HepG2 (cell line): ENCODE results near the gene CACNA1D. TPM values are rescaled to one million over a fixed set of nuclear protein-coding genes. Genes with fewer than 3 reads are reported as not detected.

Experiments
- BRCA1 ChIP-seq: sonication (generic); formaldehyde crosslinking; IDR thresholded peaks from 2 replicates; pipeline ENCODE4 v1.4.0; 2020; ENCODE audit warnings: missing genetic modification reagents
- CEBPG ChIP-seq: IDR thresholded peaks from 2 replicates; pipeline ENCODE4 v1.6.1; 2016
- HMGA1 ChIP-seq: sonication (generic); formaldehyde crosslinking; conservative IDR thresholded peaks from 2 replicates; pipeline ENCODE4 v1.4.0; 2020; ENCODE audit warnings: missing genetic modification reagents
- HNF4A ChIP-seq: sonication (generic); formaldehyde crosslinking; IDR thresholded peaks from 2 replicates; pipeline ENCODE4 v1.4.0; 2020; ENCODE audit warnings: missing genetic modification reagents
- NR2F2 ChIP-seq: IDR thresholded peaks from 2 replicates; pipeline ENCODE4 v1.6.1; 2012; ENCODE audit warnings: low read depth, inconsistent platforms, borderline replicate concordance
- PHB2 ChIP-seq: fragments of 450-650 bp; IDR thresholded peaks from 2 replicates; pipeline ENCODE4 v1.6.1; 2018; ENCODE audit not compliant: partially characterized antibody
- ZC3H4 ChIP-seq: sonication (generic); formaldehyde crosslinking; IDR thresholded peaks from 2 replicates; pipeline ENCODE4 v1.4.0; 2020; ENCODE audit warnings: missing genetic modification reagents, borderline replicate concordance
- ZKSCAN5 ChIP-seq: sonication (generic); formaldehyde crosslinking; IDR thresholded peaks from 2 replicates; pipeline ENCODE4 v1.5.1; 2020; ENCODE audit warnings: mild to moderate bottlenecking, missing genetic modification reagents
- ZNF234 ChIP-seq: sonication (generic); formaldehyde crosslinking; conservative IDR thresholded peaks from 2 replicates; pipeline ENCODE4 v1.5.1; 2020; ENCODE audit warnings: mild to moderate bottlenecking, missing genetic modification reagents
- ZNF549 ChIP-seq: sonication (generic); formaldehyde crosslinking; IDR thresholded peaks from 2 replicates; pipeline ENCODE4 v1.5.0; 2020; ENCODE audit warnings: missing genetic modification reagents
- ZNF562 ChIP-seq: sonication (generic); formaldehyde crosslinking; IDR thresholded peaks from 2 replicates; pipeline ENCODE4 v1.8.0; 2022; ENCODE audit warnings: missing genetic modification reagents, borderline replicate concordance
- ZNF747 ChIP-seq: sonication (generic); formaldehyde crosslinking; IDR thresholded peaks from 2 replicates; pipeline ENCODE4 v1.8.1; 2023; ENCODE audit warnings: missing genetic modification reagents, mild to moderate bottlenecking, borderline replicate concordance
- ZNF781 ChIP-seq: sonication (generic); formaldehyde crosslinking; IDR thresholded peaks from 2 replicates; pipeline ENCODE4 v1.5.1; 2020; ENCODE audit warnings: borderline replicate concordance, mild to moderate bottlenecking, missing genetic modification reagents; ENCODE audit errors: not compliant biosample characterization
- ZNF891 ChIP-seq: sonication (generic); formaldehyde crosslinking; IDR thresholded peaks from 2 replicates; pipeline ENCODE4 v1.5.0; 2020; ENCODE audit warnings: mild to moderate bottlenecking, missing genetic modification reagents
- polyA plus RNA-seq, 8 experiments: library from polyadenylated mRNA; depleted of rRNA in 3 of 8; stranded (reverse) in 7 of 8; unstranded in 1 of 8; fragments of >200 nt; fragmentation: Illumina TruSeq in 4 of 8; extraction: Trizol in 4 of 8; gene quantifications; 2 replicates each; pipeline versions ENCODE4 v1.2.1 to v1.2.3, GENCODE V29; 2011 to 2016; ENCODE audit warnings: low read depth in 4 of 8, missing spikeins in 1 of 8, mixed read lengths in 1 of 8; ENCODE audit not compliant: insufficient read depth in 1 of 8
- total RNA-seq, 5 experiments: library from RNA; depleted of rRNA; stranded (reverse); fragments of >200 nt; fragmentation: Illumina TruSeq; extraction: Trizol; gene quantifications; 2 replicates each; pipeline ENCODE4 v1.2.3, GENCODE V29; 2016; ENCODE audit warnings: low read depth in 1 of 5
- TF ChIP-seq, protein P1 (sequence below): IDR thresholded peaks from 2 replicates; pipeline ENCODE4 v1.6.1; 2016; ENCODE audit warnings: missing compliant biosample characterization, missing genetic modification reagents, borderline replicate concordance
- TF ChIP-seq, protein P2 (sequence below), 2 experiments: fragments of 450-650 bp in 1 of 2; sonication (generic) in 1 of 2; formaldehyde crosslinking in 1 of 2; IDR thresholded peaks; 2 replicates each; pipeline versions ENCODE4 v1.6.1 to v1.8.0; 2016 to 2022; ENCODE audit warnings: antibody characterized with exemption in 1 of 2, mild to moderate bottlenecking in 1 of 2, missing genetic modification reagents in 1 of 2
- TF ChIP-seq, protein P3 (sequence below): sonication (generic); formaldehyde crosslinking; IDR thresholded peaks from 2 replicates; pipeline ENCODE4 v1.4.0; 2020; ENCODE audit warnings: mild to moderate bottlenecking, missing genetic modification reagents, borderline replicate concordance

Gene CACNA1D
- total and polyA plus RNA-seq, 2 of the 13 experiments (the other 11 are each of a cell fraction or from before 2014, with no cell fraction given): 0.26 to 0.38 TPM

DNA sequence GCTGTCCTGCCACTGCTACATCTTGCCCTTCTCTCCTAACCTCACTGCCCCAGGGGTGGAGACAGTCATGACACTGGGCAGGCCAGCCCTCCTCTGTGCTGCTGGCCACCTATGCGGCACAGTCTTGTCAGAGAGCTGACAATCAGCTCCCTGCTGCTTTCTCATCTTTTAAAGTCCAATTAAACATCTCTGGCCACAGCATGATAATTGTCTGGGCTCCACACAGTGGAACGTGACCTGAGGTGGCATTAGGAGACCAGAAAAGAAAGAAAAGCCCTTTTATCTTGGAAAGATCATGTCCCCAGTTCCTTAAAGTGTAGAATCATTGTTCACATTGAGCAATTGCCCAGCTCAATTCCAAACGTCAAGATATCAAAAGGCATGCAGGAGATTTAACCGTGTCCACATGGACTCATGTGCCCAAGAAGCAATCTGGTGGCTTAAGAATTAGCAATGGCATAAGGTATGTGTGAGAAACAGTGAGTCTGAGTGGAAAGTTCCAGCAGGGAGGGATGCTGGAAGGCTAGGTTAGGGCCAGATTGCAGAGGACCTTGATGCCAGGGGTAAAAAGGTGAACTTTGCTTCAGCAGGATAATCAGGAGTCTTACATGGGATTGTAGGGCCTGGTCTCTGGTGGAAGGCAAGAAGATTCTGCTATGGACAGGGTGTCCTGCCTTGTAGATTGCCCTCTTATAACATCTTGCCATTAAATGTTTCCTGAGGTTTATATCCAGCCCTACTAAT is 15.3 kb upstream of the CACNA1D start (continued):
- TF ChIP-seq ZNF781 (CRISPR knock-in tag) (no peak), ZNF891 (CRISPR knock-in tag) (peak; percentile 37; the same call in 1 of the 2 replicates), HMGA1 (no peak), ZC3H4 (CRISPR knock-in tag) (no peak), ZKSCAN5 (CRISPR knock-in tag) (no peak), BRCA1 (CRISPR knock-in tag) (no peak), NR2F2 (no peak), CEBPG (CRISPR knock-in tag) (0 out of 2 replicates have a peak, but pooled peaks have one; percentile 22), PHB2 (no peak), ZNF234 (CRISPR knock-in tag) (no peak), ZNF549 (no peak), HNF4A (CRISPR knock-in tag) (peak; percentile 66), ZNF562 (CRISPR knock-in tag) (no peak), ZNF747 (CRISPR knock-in tag) (no peak)
- TF ChIP-seq, protein P1, sequence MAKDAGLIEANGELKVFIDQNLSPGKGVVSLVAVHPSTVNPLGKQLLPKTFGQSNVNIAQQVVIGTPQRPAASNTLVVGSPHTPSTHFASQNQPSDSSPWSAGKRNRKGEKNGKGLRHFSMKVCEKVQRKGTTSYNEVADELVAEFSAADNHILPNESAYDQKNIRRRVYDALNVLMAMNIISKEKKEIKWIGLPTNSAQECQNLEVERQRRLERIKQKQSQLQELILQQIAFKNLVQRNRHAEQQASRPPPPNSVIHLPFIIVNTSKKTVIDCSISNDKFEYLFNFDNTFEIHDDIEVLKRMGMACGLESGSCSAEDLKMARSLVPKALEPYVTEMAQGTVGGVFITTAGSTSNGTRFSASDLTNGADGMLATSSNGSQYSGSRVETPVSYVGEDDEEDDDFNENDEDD: peak; percentile 31; the same call in 1 of the 2 replicates
- TF ChIP-seq, protein P2, sequence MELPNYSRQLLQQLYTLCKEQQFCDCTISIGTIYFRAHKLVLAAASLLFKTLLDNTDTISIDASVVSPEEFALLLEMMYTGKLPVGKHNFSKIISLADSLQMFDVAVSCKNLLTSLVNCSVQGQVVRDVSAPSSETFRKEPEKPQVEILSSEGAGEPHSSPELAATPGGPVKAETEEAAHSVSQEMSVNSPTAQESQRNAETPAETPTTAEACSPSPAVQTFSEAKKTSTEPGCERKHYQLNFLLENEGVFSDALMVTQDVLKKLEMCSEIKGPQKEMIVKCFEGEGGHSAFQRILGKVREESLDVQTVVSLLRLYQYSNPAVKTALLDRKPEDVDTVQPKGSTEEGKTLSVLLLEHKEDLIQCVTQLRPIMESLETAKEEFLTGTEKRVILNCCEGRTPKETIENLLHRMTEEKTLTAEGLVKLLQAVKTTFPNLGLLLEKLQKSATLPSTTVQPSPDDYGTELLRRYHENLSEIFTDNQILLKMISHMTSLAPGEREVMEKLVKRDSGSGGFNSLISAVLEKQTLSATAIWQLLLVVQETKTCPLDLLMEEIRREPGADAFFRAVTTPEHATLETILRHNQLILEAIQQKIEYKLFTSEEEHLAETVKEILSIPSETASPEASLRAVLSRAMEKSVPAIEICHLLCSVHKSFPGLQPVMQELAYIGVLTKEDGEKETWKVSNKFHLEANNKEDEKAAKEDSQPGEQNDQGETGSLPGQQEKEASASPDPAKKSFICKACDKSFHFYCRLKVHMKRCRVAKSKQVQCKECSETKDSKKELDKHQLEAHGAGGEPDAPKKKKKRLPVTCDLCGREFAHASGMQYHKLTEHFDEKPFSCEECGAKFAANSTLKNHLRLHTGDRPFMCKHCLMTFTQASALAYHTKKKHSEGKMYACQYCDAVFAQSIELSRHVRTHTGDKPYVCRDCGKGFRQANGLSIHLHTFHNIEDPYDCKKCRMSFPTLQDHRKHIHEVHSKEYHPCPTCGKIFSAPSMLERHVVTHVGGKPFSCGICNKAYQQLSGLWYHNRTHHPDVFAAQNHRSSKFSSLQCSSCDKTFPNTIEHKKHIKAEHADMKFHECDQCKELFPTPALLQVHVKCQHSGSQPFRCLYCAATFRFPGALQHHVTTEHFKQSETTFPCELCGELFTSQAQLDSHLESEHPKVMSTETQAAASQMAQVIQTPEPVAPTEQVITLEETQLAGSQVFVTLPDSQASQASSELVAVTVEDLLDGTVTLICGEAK (IDR thresholded peaks at IDR 0.05): no peak
- TF ChIP-seq, protein P2 (CRISPR knock-in tag; IDR thresholded peaks at IDR 0.05): 0 out of 2 replicates have a peak, but pooled peaks have one; percentile 21
- TF ChIP-seq, protein P3, sequence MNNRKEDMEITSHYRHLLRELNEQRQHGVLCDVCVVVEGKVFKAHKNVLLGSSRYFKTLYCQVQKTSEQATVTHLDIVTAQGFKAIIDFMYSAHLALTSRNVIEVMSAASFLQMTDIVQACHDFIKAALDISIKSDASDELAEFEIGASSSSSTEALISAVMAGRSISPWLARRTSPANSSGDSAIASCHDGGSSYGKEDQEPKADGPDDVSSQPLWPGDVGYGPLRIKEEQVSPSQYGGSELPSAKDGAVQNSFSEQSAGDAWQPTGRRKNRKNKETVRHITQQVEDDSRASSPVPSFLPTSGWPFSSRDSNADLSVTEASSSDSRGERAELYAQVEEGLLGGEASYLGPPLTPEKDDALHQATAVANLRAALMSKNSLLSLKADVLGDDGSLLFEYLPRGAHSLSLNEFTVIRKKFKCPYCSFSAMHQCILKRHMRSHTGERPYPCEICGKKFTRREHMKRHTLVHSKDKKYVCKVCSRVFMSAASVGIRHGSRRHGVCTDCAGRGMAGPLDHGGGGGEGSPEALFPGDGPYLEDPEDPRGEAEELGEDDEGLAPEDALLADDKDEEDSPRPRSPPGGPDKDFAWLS (CRISPR knock-in tag): no peak
